GM21381 (cell line): ENCODE results near the gene ZNF768.

Source experiments
- ATAC-seq: cut with Tn5 transposase; IDR thresholded peaks from one replicate; pipeline ENCODE4 v1.9.1; 2021; ENCODE audit warnings: mild to moderate bottlenecking, moderate library complexity; ENCODE audit not compliant: unreplicated experiment

Gene ZNF768

GRCh38 chr16:30474074-30474452 lies 52.3 kb downstream of the ZNF768 start:
- no peak for ATAC-seq
